Spleen (tissue), 7 donors: ENCODE results near the gene DAB2IP.

ENCODE experiments used
- CTCF ChIP-seq, 11 experiments: fragments of 200-600 bp in 7 of 11; fragments of 450-650 bp in 4 of 11; sonication (generic) in 4 of 11; IDR thresholded peaks in 8 of 11; conservative IDR thresholded peaks in 3 of 11; 1 replicate in 7 of 11; 2 replicates in 4 of 11; pipeline versions ENCODE4 v1.4.0 to v1.8.0; 2016 to 2021; ENCODE audit warnings: antibody characterized with exemption in 11 of 11, inconsistent platforms in 4 of 11, mild to moderate bottlenecking in 1 of 11
- POLR2A ChIP-seq, 3 donors: fragments of 450-650 bp; IDR thresholded peaks; one replicate each; pipeline ENCODE4 v1.5.1; 2017; ENCODE audit warnings: antibody characterized with exemption in 3 of 3, mild to moderate bottlenecking in 1 of 3
- donor health status: DM: no; HTN: no; CAD: no; lungs with moderate emphysema.
- donor health status: DM: no; HTN: no; CAD: no.
- donor health status: DM: no; HTN: no; CAD: no.

DNA sequence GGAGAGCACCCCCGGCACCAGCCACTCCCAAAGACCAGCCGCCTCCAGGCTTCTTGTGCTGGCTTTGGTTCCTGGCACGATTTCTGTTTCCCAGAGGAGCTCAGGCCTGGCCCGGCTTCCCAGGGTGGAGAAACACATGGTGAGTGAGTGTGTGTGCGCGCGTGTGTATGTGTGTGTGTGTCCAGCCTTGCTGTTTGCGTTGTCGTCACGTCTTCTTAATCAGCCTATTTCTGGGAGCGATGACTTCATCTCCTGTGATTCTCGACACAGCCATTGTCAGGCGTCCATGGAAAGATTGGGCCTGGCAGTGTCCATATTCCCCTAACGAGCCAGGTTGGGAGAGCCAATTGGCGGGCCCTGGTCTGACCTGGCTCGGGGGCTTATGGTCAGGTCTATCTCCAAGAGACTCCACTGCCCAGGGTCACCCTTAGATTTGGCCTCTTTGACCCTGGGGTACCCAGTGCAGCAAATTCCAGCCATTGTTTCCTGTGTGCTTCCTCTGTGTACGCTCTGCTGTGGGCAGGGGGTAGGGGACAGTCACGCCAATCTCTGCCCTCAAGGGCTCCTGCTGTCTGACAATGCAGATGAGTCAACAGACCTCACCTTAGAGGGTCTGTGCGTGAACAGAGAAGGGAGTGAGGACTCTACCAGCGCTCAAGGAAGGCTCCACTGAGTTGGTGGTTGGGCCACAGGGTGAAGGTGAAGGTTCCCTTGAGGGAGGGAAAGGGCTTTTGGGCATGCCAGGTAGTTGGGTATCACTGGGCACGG lies 73.8 kb downstream of the DAB2IP start:
- TF ChIP-seq CTCF (IDR thresholded peaks at IDR 0.05 in 8 of 11, conservative IDR thresholded peaks at IDR 0.05 in 3 of 11): no peak
- no peak for TF ChIP-seq POLR2A (IDR thresholded peaks at IDR 0.05)
